ENCODE results near the gene JARID2. TPM values are rescaled to one million over a fixed set of nuclear protein-coding genes. Genes with fewer than 3 reads are reported as not detected.

JARID2 gene
- total RNA-seq, 2 donors from 2014 or later: 8.3 to 12.8 TPM

DNA sequence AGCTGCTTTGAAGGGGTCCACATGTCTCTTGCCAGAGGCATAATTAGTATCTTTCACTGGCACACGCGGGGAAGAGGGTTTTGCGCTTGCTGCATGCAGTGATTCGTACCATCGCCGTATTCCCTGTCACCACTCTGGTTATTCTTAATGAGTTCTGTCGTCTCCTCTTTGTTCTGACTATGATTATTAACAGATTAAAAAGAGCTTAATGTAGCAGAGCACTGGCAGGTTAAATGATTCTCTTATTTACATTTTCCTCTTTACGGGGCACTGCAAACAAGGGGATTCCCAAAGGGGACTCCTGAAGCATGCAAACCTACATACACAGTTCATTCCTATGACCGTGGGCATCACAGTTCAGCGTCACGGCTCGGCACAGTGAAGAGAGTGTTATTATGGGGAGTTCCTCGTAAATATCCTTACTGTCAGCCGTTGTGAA, 212.2 kb downstream of the JARID2 start:
- Histone ChIP-seq H3K27me3 (replicated peaks; ENCODE audit: insufficient read depth) (no peaks in the 10 kb centered on the region), H3K4me1 (ENCODE audit: control insufficient read depth in 1 of 2, low read depth in 2 of 2) (peaks cover 9 to 21% of the 10 kb centered on the region in 2 donors), H3K4me3 (no peak overlapping the region), H3K9me3 (no peaks in the 10 kb centered on the region), H3K36me3 (no peaks in the 10 kb centered on the region), H3K27ac (no peak overlapping the region)
- ATAC-seq (ENCODE audit: insufficient number of reproducible peaks, low FRiP score, low read depth): no peak
- TF ChIP-seq, protein P1, sequence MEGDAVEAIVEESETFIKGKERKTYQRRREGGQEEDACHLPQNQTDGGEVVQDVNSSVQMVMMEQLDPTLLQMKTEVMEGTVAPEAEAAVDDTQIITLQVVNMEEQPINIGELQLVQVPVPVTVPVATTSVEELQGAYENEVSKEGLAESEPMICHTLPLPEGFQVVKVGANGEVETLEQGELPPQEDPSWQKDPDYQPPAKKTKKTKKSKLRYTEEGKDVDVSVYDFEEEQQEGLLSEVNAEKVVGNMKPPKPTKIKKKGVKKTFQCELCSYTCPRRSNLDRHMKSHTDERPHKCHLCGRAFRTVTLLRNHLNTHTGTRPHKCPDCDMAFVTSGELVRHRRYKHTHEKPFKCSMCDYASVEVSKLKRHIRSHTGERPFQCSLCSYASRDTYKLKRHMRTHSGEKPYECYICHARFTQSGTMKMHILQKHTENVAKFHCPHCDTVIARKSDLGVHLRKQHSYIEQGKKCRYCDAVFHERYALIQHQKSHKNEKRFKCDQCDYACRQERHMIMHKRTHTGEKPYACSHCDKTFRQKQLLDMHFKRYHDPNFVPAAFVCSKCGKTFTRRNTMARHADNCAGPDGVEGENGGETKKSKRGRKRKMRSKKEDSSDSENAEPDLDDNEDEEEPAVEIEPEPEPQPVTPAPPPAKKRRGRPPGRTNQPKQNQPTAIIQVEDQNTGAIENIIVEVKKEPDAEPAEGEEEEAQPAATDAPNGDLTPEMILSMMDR (IDR thresholded peaks at IDR 0.05): no peak
- no peak for DNase-seq (ENCODE audit: low spot score)

DNA sequence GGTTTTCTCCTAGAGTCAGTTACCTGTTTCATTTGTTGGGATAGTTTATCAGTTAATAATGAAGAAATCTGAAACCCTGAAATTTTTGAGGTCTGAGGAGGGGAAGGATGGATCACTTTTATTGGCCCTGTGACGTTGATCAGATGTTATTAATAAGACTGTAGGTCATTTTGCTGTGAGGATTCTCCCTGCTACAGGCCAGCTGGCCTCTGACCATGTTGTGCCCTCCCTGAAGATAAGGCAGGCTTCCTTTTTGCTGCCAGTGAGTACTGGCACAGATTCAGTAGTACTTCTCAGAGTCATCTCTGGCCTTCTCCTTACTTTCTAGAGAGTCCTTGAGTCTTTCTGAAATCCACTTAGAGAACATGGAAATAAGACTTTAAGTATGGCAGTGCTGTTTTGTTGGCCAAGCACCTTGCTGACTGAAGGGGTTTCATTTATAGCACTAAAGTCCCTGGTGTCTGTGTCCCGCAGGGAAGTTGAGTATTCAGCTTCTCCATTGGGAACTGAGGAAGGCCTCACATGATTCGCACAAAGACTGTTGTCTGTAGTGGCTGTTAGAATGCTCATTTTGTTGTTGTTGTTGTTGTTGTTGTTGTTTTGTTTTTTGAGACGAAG, 214.3 kb downstream of the JARID2 start:
- Histone ChIP-seq H3K4me3 (no peak overlapping the region), H3K27ac (no peak overlapping the region), H3K9me3 (no peaks in the 10 kb centered on the region), H3K36me3 (no peaks in the 10 kb centered on the region), H3K27me3 (replicated peaks; ENCODE audit: insufficient read depth) (no peaks in the 10 kb centered on the region), H3K4me1 (ENCODE audit: control insufficient read depth in 1 of 2, low read depth in 2 of 2) (peaks cover 9 to 29% of the 10 kb centered on the region in 2 donors)
- ATAC-seq (ENCODE audit: insufficient number of reproducible peaks, low FRiP score, low read depth) (no peak), DNase-seq (ENCODE audit: low spot score) (no peak)
- TF ChIP-seq, protein P1 (IDR thresholded peaks at IDR 0.05): no peak

DNA sequence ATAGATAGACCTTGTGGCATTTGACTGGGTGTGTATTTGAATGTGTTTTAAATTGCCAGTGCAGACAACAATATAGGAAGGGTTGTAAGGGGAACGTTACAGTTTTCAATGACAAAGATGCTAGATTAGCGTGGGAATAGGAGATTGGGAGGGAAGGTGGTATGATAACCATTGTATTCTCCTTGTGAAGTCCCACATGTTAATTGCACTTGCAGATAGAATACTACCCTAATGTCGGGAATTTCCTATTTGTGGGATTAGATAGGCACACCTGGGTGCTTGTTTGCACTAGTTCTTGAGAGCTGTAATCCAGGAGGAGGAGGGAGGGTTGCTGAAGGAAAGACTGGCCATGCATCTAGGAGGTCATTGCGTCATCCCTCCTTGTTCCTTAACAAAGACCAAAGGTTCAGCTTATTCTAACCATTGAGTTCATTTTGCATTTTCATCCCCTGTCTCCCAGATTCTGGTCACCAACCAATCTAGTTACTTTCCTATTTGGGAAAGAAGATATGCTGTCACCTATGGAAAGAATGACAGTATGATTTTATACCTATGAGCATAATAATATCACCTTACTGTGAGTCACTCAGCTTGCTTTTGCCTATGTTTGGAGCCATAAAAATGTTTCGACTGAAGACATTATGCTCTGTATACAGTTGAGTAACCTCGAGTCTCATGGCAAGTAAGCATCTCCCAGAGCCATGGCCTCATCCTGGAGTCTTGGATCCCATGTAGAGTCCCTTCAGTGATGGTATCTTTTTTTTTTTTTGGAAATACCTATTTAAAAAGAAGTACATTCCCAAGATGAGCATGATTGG, 215.5 kb downstream of the JARID2 start:
- no peaks in the 10 kb centered on the region for H3K27me3 ChIP-seq (replicated peaks; ENCODE audit: insufficient read depth)
- peaks cover 2 to 18% of the 10 kb centered on the region in 2 donors for H3K4me1 ChIP-seq (ENCODE audit: control insufficient read depth in 1 of 2, low read depth in 2 of 2)
- H3K4me3 ChIP-seq: no peak overlapping the region
- H3K9me3 ChIP-seq: no peaks in the 10 kb centered on the region
- H3K27ac ChIP-seq: no peak overlapping the region
- ATAC-seq (ENCODE audit: insufficient number of reproducible peaks, low FRiP score, low read depth) (no peak), DNase-seq (ENCODE audit: low spot score) (no peak)
- no peaks in the 10 kb centered on the region for H3K36me3 ChIP-seq
- TF ChIP-seq, protein P1 (IDR thresholded peaks at IDR 0.05): no peak

DNA sequence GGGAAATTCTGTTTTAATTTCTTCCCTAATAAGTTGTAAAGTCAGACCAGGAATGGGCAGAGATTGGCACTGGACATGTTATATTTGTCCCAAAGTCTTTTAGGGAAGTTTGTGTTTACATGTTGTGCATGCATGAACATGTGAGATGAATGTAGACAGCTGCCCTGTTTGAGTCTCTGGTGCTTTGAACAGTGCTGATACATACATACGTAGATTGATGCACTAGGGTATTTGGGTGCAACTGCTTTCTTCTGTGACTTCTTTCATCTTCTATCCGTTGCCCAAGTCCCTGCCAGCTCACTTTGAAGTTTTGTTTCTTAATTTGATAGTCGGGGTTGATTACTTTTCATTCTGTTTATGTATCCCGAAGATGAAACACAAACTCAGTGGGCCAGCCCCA, 216.4 kb downstream of the JARID2 start:
- no peaks in the 10 kb centered on the region for H3K27me3 ChIP-seq (replicated peaks; ENCODE audit: insufficient read depth)
- H3K36me3 ChIP-seq: no peaks in the 10 kb centered on the region
- ATAC-seq (ENCODE audit: insufficient number of reproducible peaks, low FRiP score, low read depth) (no peak), DNase-seq (ENCODE audit: low spot score) (no peak)
- H3K9me3 ChIP-seq: no peaks in the 10 kb centered on the region
- H3K4me3 ChIP-seq: no peak overlapping the region
- H3K4me1 ChIP-seq (ENCODE audit: control insufficient read depth in 1 of 2, low read depth in 2 of 2): peaks cover 0 to 15% of the 10 kb centered on the region in 2 donors
- H3K27ac ChIP-seq: no peak overlapping the region
- TF ChIP-seq, protein P1 (IDR thresholded peaks at IDR 0.05): no peak

DNA sequence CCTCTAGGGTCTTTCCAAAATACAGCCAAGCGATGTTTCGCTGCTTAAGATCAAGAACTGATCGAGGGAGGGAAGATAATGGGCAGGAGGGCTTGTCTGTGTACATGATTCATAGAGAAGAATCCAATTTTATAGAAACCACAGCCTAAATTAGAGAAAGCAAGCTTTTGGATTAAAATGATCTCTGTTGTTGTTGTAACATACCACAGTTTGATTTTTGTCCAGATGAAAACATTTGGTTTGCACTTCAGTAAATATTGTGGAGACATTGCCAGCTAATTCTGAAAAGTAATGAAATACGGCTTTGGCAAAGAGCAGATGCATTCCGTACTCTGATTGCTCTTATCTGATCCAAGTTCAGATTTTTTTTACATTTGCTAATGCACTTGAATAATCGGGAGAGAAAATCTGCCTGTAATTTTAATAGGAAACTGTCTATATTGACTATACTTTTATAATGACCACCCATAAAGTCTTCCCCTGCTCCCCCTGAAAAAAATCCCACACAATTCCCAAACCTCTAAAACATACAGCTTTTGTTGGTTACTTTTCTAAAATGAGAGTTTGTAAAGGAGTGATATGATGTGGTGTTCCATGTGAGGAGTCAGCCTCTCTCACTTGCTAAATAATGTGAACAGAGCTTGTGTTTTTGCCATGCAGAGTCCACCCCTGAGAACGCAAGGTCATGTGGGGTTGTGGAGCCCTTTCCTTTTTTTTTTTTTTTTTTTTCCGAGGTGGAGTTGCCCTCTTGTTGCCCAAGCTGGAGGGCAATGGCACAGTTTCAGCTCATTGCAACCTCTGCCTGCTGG, 217.1 kb downstream of the JARID2 start:
- no peaks in the 10 kb centered on the region for H3K36me3 ChIP-seq
- peaks cover 0 to 15% of the 10 kb centered on the region in 2 donors for H3K4me1 ChIP-seq (ENCODE audit: control insufficient read depth in 1 of 2, low read depth in 2 of 2)
- TF ChIP-seq, protein P1 (IDR thresholded peaks at IDR 0.05): no peak
- no peaks in the 10 kb centered on the region for H3K27me3 ChIP-seq (replicated peaks; ENCODE audit: insufficient read depth)
- no peak for DNase-seq (ENCODE audit: low spot score)
- H3K9me3 ChIP-seq: no peaks in the 10 kb centered on the region
- no peak for ATAC-seq (ENCODE audit: insufficient number of reproducible peaks, low FRiP score, low read depth)
- H3K4me3 ChIP-seq: no peak overlapping the region
- H3K27ac ChIP-seq: no peak overlapping the region

All from thoracic aorta (tissue), 2 donors.